COLO829 (cell line): ENCODE measurements around the gene VSIG8.
"Not testable (repeated sequence)": the region's sequence is repeated elsewhere in the genome, so short reads cannot be mapped to it uniquely, and the experiment has no call there.

Experiments
- DNase-seq: peaks from one replicate; pipeline ENCODE4 v3.0.0; 2012; ENCODE audit warnings: low spot score

VSIG8 gene

GRCh38 chr1:159862557-159862956, at the start of gene VSIG8:
VSIG8 (minus strand) TSS chr1:159862657; CDS start chr1:159862521, 136 bp downstream.
- no peak for DNase-seq

- no peak for DNase-seq
These were observed 49.0 kb upstream of the VSIG8 start for GRCh38 chr1:159911326-159912070.

- DNase-seq = no peak
These were observed 45.8 kb upstream of the VSIG8 start for GRCh38 chr1:159908031-159908940.

- no peak for DNase-seq
These were observed 44.5 kb upstream of the VSIG8 start for GRCh38 chr1:159906960-159907359.

- not testable (repeated sequence) for DNase-seq
These were observed 41.6 kb upstream of the VSIG8 start for GRCh38 chr1:159904036-159904435.

GRCh38 chr1:159902541-159902940, 40.1 kb upstream of the VSIG8 start:
- DNase-seq = no peak

- no peak for DNase-seq
These were observed 38.4 kb upstream of the VSIG8 start for GRCh38 chr1:159900755-159901360.

GRCh38 chr1:159900086-159900680, 37.7 kb upstream of the VSIG8 start, which contains the start of gene CFAP45:
CFAP45 (minus strand) TSS chr1:159900165; CDS start chr1:159900098, 67 bp downstream.
- no peak for DNase-seq

GRCh38 chr1:159899634-159900033, 37.2 kb upstream of the VSIG8 start:
- DNase-seq = not testable (repeated sequence)

- DNase-seq = no peak
These were observed 36.1 kb upstream of the VSIG8 start for GRCh38 chr1:159898527-159898926.

- DNase-seq = no peak
These were observed 35.5 kb upstream of the VSIG8 start for GRCh38 chr1:159897962-159898361.

GRCh38 chr1:159896546-159896930, 34.1 kb upstream of the VSIG8 start:
- no peak for DNase-seq

- no peak for DNase-seq
These were observed 33.5 kb upstream of the VSIG8 start for GRCh38 chr1:159895836-159896545.

GRCh38 chr1:159895286-159895685, 32.8 kb upstream of the VSIG8 start:
- DNase-seq = no peak

- no peak for DNase-seq
These were observed 30.5 kb upstream of the VSIG8 start for GRCh38 chr1:159892944-159893343.

- DNase-seq = peak; percentile 90
These were observed 29.1 kb upstream of the VSIG8 start for GRCh38 chr1:159891275-159892157.

GRCh38 chr1:159890390-159890789, 27.9 kb upstream of the VSIG8 start:
- DNase-seq = no peak

- peak; percentile 93 for DNase-seq
These were observed 27.4 kb upstream of the VSIG8 start for GRCh38 chr1:159889821-159890252.

- no peak for DNase-seq
These were observed 26.7 kb upstream of the VSIG8 start for GRCh38 chr1:159889202-159889601.

- DNase-seq = no peak
These were observed 21.8 kb upstream of the VSIG8 start for GRCh38 chr1:159884296-159884695.
